Adipose tissue (tissue), 3 donors: ENCODE measurements around the gene POC1B. TPM values are rescaled to one million over a fixed set of nuclear protein-coding genes. Genes with fewer than 3 reads are reported as not detected.

Source experiments
- H3K27ac ChIP-seq: one replicate; pipeline ENCODE4 v1.5.1; 2013; ENCODE audit warnings: low read depth, low read length
- WGBS, 3 donors: extraction: QIAGEN DNeasy Blood & Tissue Kit; methylation state at CpG; one replicate each; pipeline ENCODE4 v1.1.7; 2013; 5-methylcytosine and 5-hydroxymethylcytosine counted together
- polyA plus RNA-seq, 3 donors: library from polyadenylated mRNA; stranded (reverse); fragments of 200-250 nt; gene quantifications; one replicate each; pipeline ENCODE4 v1.2.3, GENCODE V29; 2013
- donor health status: healthy with polysubstance abuse.
- donor health status: Bipolar disorder and iron deficiency.
- donor health status: healthy.

The POC1B gene
- polyA plus RNA-seq, 3 donors, result 3.6 to 8.1 (median 6.1) TPM

DNA sequence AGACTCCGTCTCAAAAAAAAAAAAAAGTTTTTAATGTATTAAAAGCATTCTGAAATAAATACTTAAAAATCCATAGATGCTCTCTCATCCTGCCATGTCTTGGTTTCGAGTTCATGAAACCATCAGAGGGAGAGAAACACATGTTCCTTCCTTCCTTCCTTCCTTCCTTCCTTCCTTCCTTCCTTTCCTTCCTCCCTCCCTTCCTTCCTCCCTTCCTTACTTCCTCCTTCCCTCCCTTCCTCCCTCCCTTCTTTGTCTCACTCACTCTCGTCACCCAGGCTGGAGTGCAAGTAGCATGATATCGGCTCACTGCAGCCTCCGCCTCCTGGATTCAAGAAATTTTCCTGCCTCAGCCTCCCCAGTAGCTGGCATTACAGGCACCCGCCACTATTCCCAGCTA is 113.2 kb downstream of the POC1B start:
- H3K27ac ChIP-seq, result no peak overlapping the region
- WGBS, 3 donors, result 90 to 97% (median 91%) methylated on average over 6 of the region's 6 CpGs

DNA sequence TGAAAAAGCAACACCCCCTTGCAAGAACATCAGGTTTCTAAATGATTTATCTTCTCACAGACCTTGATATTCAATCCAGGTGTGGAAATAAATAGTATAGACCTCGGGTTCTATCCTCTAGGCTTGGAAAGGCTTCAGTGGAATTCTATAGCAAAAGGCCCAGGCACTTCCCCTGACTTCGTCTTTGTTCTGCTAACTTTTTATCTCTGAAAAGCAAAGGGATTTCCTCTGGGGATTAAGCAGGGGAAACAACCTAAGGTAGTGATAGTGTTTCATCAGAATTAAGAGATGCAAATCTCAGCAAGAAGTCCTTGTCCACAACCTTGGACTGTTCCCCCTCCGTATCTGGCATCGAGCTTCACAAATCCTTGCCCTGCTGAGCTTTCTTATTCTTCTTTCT is 114.0 kb downstream of the POC1B start:
- 70 to 74% (median 71%) methylated on average over 4 of the region's 4 CpGs for WGBS, 3 donors
- H3K27ac ChIP-seq, result no peak overlapping the region

DNA sequence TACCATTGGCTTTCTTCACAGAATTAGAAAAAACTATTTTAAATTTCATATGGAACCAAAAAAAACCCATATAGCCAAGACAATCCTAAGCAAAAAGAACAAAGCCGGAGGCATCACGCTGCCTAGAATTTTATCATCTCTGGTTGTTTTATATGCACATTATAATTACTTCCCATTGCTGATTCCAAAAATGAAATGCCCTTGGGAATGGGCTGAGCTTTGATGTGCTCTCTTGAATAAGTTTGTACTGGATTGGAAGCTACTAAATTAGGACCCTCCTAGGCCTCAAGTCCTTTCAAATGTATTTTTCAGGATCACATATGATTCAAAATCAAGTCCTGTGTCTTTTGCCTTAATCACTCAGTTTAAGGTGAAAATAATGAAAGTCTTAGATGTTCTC is 114.6 kb downstream of the POC1B start:
- 84 to 94% (median 88%) methylated on average over 2 of the region's 2 CpGs for WGBS, 3 donors
- H3K27ac ChIP-seq, result no peak overlapping the region

DNA sequence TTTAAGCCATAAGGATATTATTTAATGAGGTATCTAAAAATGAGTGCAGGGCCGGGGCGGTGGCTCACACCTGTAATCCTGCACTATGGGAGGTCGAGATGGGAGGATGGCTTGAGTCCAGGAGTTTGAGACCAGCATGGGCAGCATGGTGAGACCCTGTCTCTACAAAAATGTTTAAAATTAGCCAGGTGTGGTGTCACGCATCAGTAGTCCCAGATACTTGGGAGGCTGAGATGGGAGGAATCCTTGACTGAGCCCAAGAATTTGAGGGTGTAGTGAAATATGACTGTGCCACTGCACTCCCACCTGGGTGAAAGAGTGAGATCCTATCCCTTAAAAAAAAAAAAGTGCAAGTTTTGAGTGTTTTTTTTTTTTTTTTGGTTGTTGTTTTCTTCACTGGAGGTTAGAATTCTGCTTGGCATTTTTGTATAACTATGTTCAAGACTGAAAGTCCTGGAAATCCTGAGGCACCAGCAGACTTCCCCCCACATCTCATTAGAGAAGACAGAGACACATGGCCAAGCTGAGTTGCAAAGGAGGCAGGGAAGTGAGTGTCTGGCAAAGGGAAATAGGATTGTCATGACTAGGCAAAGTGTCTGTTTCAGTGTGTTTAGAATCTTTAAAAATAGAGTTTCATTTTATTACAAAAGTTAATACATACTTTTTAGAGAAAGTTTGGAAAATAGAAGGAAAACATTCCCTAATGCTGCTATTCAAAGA is 120.1 kb downstream of the POC1B start:
- H3K27ac ChIP-seq, result no peak overlapping the region
- WGBS, 3 donors, result 90 to 93% (median 92%) methylated on average over 4 of the region's 4 CpGs

DNA sequence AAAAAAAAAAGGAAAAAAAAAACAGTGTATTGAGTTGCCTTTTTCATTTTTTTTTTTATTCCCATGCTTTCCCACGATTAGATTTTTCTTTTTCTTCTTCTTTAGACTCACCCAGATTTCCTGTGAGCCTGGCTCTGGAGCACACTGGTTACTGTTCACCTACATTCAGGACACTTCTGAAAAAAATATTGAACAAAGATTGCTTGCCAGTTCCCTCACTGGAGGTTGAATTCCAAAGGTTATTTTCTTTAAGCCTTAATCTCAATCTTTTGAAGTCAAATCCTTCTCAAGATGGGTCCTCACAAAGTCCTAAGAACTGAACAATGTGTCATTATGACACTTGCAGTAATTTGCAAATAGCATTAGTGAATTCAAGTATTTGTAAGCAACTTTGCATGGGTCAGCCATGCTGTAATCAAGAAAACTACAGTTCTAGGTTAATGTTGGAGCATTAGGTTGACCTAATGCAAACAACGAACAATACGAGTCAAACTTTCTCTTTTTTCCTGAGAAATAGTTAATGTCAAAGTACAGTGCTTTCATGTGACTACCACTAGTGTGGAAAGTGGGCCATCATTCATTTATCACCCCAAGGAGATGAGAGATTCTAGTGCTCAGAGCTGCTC is 124.3 kb downstream of the POC1B start:
- 64 to 83% (median 80%) methylated on average over 3 of the region's 3 CpGs for WGBS, 3 donors
- H3K27ac ChIP-seq, result no peak overlapping the region

DNA sequence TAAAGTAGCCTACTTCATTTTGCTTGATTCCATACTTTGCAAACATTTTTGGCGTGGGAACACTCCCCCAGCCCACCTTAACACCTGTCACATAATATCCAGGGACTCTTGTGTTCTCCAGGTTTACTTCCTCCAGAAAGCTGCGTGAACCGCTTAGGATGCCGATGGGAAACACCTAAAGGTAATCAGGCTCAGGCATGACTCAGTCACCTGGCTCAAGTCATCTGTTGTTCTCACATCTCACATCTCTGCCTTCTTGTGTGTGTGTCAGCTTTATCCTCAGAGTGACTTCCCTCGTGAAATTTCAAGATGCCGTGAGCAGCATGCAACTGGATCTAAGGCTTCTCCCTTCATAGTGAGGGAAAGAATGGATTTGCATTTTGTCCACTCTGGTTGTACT is 125.4 kb downstream of the POC1B start:
- H3K27ac ChIP-seq, result no peak overlapping the region
- 95 to 96% (median 96%) methylated on average over 6 of the region's 6 CpGs for WGBS, 3 donors

DNA sequence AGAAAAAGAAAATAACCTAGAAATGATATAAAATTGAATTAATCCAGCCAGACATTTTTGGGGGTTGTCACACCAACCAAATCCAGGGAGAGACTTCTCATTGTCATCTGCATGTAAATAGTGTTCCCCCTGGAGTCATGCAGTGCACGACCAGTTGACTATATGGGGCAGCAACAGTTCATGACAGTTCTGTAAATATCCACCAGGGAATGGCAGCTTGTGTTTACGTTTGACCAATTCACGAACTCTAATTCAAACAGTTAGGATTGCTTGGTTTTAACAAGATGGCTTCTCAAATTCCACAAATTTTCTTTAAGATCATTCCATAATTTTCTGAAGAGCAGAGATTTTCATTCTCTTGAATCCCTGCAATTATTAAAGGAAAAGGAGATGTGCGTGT is 130.1 kb downstream of the POC1B start:
- WGBS, 3 donors, result 86 to 94% (median 92%) methylated on average over 4 of the region's 4 CpGs
- H3K27ac ChIP-seq, result no peak overlapping the region

DNA sequence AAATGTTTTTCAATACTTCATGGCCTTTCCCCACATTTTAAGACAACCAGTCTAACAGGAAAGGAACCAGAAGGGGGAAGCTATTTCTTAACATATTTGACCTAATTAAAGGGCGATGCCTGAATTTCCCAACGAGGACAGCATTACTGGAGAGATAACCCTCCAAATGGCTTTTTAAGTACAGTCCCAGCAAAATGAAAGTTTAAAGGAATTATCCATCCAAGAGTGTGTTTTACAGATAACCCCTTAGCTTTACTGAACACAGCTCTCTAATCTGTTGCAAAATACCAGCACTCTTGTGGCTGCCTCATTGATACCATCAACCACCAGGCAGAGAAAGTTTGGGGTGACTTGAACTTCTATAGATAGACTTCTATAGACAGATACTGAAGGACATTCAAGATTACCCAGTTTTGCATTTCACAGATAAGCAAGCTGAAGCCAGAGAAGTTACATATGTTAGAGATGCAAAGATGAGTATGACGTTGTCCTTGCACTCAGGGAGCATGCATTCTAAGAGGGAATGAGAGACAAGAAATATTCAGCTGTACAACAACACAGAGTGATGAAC is 132.2 kb downstream of the POC1B start:
- H3K27ac ChIP-seq, result no peak overlapping the region
- WGBS, 3 donors, result 42 to 62% (median 43%) methylated on average over 3 of the region's 3 CpGs

DNA sequence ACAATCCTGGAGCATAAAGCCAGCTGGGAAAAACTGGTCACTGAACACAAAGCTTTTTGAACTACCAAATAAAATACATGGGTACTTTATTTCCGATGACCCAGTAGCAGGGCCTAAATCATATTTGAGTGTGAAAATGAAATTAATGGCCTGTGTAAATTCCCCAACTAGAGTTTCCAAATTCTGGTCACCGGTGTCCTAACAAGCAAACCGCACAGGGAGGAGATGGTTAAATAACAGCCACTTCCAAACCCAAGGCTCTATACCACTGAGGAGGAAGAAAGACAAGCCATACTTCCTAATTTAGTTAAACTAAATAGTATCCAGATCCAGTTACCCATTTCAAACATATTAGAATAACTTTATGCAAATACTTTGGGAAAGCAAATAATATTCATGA is 133.5 kb downstream of the POC1B start:
- no peak overlapping the region for H3K27ac ChIP-seq
- WGBS, 3 donors, result 68 to 96% (median 73%) methylated on average over 3 of the region's 3 CpGs

DNA sequence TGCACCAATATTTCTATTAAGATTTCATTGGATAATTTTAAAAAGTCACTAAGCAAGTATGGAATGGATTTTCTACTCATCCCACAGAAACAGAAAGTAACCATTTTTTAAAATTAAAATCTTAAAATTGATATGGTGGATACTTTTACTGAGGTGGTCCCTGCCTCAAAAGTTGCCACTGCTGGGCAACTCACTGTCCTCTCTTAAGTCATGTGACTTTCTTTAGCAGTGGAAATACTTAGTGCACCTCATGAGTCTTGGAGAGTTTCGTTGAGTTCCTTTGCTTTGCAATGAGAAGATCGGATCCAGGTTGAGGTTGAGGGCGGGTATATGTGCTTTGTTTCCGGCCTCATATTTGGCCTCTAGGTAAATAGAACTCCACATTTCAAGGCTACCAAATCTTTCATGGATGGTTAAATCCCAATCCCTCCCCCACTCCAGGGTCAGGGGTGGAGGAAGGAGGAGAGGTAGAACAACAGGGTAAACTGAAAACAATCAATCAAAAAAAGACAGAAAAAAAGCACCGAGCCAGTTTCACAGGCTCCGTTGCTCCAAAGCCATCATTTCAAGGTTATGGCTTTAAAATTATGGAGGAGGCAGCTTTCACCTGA is 134.0 kb downstream of the POC1B start:
- H3K27ac ChIP-seq, result no peak overlapping the region

DNA sequence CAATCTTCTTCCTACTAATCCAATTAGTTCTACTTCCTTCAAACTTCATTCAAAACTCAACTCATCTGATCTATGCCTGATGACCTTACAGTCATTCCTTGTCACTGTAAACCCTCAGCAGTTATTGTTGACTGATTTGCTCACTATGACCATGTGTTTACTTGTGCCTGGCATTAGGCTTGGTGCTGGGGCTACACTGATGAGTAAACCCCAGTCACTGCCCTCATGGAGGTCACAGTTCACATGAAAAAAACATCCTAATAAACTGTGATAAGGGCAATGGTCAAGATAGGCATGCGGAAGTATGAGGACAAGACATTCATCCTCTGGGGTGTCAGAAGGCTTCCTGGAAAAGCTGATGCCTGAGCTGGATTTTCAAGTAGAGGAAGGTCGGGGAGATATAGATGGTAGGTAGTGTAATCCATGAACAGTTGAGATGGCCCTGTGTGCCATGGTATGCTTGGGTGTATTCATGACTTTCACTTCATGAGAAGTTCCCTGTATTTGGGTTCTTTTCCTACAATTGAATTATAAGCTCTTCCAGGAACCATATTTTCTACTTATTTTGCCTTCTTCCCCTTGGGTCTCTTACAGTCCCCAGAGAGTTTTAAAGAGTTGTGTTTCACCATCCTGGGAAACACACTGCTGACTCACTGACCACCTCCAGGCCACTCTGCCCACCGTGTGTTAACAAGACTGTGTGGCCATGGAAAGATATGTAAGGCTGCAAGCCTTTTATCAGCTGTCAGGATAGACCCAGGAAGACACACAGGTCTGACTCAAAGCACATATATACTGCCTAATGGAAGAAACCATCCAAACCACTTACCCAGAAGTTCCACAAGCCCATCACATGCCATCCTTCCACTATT is 134.8 kb downstream of the POC1B start:
- H3K27ac ChIP-seq, result no peak overlapping the region
- 74 to 81% (median 77%) methylated on average over 3 of the region's 3 CpGs for WGBS, 3 donors

More for the DNA sequence above, 134.0 kb downstream of the POC1B start:
- WGBS, 3 donors, result 85 to 95% (median 94%) methylated on average over 6 of the region's 6 CpGs

DNA sequence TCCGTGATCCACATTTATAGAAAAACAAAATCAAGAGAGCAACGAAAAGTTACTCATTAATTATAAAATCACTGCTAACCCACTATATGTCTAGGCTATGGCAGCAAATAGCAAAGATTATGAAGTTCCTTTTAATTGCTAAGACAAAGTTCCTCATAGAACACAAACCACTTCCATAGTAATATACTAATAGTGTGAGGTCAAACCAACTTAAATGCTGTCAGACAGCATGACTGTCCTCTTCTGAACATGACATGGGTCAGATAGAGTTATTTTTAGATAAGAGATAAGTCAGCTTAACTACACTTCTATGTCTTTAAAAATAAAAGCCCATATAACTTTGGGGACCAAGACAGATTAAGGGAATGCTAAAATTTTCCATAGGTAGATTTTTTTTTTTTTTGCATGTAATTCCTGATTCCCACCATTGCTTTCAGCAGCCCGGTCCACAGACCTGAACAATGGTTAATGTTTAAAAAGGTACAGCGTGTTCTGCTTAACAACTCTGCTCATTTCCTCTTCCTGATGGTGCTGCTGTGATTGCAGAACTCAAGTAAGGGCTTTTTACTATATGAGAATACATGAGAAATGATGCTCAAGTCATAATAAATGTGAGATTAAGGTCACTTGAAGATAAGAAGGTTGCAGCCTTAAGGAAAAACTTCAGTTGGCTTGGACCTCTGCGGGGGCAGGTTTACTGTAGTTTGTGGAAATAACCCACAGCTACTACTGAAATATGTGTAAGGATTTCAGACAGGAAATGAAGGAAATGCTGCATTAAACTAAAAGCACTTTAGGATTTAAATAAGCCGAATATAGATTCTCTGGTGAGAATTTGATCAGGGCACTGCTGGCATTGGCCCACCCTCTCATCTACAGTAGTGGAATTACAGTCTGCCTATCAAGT is 135.8 kb downstream of the POC1B start:
- WGBS, 3 donors, result 37 to 55% (median 46%) methylated on average over 6 of the region's 6 CpGs
- H3K27ac ChIP-seq, result no peak overlapping the region

DNA sequence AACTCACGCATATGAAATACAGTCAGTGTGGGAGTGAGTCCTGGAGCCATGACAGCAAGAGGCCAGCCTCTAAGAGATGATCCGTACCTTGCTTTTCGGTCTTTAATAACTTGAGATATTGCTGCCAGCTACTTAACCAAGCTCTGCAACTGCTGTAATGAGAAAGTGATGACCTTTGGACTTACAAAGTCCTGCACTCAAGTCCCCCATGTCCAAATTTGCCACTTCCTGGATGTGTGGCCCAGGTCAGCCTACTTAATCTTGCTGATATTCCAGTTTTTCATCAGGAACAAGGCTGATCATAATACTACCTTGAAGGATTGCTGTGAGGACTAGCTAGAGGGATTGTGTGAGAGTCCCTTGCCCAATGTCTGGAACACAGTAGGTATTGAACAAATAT is 139.7 kb downstream of the POC1B start:
- no peak overlapping the region for H3K27ac ChIP-seq
- 66 to 85% (median 67%) methylated on average over 3 of the region's 3 CpGs for WGBS, 3 donors

DNA sequence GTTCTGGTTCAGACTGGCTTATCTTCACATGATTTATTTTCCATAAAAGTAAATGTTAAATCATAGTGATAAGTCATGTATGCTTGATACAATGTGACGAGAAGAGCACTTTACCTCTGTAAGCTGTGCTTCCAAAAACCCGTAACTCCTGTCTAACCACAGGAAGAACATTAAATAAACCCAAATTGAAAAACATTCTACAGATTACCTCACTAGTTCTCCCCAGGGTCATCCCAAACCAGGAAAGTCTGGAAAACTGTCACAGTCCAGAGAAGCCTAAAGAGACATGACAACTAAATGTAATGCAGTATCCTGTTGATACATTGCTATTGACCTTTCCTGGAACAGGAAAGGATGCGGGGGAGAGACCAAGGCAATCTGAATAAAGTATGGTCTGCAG is 141.0 kb downstream of the POC1B start:
- WGBS, 3 donors, result 34 to 44% (median 41%) methylated on average over 3 of the region's 3 CpGs
- no peak overlapping the region for H3K27ac ChIP-seq

DNA sequence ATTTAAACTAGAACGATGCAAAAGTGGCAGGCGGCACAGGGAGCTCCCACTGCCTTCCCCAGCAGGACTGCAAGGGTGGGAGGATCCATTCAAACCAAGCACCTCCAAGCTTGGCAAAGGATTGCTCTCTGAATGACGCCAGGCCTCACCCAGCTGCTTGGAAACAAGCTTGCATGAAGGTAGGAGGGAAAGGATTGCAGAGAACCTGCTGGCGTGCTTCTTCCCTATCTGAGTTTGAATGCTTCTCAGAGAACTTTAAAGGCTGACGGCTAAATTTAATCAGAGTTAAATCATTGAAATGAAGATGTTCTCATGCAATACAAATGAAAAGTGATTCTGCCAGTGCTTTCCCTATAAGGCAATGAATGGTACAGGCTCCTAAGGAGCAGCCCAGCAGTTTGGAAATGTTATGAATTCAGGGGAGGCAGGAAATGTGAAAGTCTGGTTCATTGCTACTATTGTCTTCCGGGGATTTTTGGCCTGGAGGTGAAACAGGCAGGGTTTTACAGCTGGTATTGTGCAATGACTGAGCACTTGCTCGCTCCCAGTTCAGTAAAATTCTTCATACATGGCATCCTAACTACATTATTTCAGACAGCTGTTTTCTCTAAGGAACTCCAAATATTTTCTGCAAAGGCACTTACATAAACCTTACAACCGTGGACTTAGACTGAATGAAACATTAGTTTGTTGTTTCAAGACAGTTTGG is 141.6 kb downstream of the POC1B start:
- H3K27ac ChIP-seq, result no peak overlapping the region
- WGBS, 3 donors, result 19 to 37% (median 23%) methylated on average over 8 of the region's 8 CpGs

DNA sequence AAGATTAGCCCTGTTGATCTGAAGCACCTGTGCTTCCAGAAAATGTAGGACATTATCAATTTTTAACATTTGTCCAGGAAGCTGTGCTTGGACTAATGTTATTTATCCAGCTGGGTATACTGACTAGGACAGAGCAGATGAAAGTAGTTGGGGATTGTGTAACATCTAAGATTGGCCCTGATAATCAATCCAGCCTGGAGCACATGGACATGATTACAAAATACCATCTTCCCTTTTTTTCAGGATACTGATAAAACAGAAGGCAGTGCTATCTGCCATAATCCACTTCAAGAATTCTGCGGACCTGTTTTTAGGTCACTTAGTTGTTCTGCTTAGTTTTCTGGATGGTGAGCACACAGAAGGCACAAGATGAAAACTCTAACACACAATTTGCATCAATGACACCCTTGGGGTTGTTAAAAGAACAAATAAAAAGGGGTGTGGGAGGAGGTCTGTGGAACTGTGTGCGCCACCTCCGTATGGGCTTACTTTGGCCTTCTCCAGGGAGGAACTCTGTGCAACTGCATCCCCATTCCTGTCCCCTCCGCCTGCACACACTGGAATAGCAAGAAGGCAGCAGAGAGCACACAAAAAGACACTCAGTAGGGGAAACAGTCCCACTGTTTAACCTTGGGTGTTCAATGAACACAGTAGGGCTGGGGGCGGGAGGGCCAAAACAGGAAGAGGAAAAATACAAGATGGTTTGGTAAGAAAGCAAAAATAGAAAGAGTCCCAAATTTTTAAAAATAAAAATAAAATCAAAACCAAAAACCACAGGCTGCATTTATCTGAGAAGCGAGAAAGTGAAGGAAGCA is 142.4 kb downstream of the POC1B start:
- no peak overlapping the region for H3K27ac ChIP-seq
- 47 to 83% (median 55%) methylated on average over 6 of the region's 6 CpGs for WGBS, 3 donors
